HEK293T (cell line): ENCODE results near the gene GP5.

ENCODE experiments used
- CTCF ChIA-PET: fragments of 350-600 bp; formaldehyde crosslinking; extraction: SDS; loops from one replicate; lab custom pipeline; 2021; ENCODE audit warnings: antibody characterized with exemption, inconsistent platforms; lab: Yijun Ruan, JAX
- POLR2A ChIA-PET: fragments of 350-600 bp; formaldehyde crosslinking; extraction: SDS; loops from one replicate; lab custom pipeline; 2020; ENCODE audit warnings: antibody characterized with exemption, inconsistent platforms; lab: Yijun Ruan, JAX
- DNase-seq: peaks from one replicate; pipeline ENCODE4 v3.0.0; 2012; ENCODE audit warnings: mixed read lengths; ENCODE audit errors: extremely low spot score
- ARNT ChIP-seq: fragments of 450-650 bp; IDR thresholded peaks from 2 replicates; pipeline ENCODE4 v1.6.1; 2017; ENCODE audit warnings: mild to moderate bottlenecking
- BHLHE40 ChIP-seq: fragments of 450-650 bp; IDR thresholded peaks from 2 replicates; pipeline ENCODE4 v1.6.1; 2016; ENCODE audit warnings: mild to moderate bottlenecking, moderate library complexity, borderline replicate concordance
- CTBP1 ChIP-seq: fragments of 450-650 bp; IDR thresholded peaks from 2 replicates; pipeline ENCODE4 v1.6.1; 2016; ENCODE audit warnings: borderline replicate concordance
- ELF4 ChIP-seq: fragments of 450-650 bp; IDR thresholded peaks from 2 replicates; pipeline ENCODE4 v1.6.1; 2017; ENCODE audit warnings: antibody characterized with exemption
- FOXA1 ChIP-seq: fragments of 450-650 bp; IDR thresholded peaks from 2 replicates; pipeline ENCODE4 v1.6.1; 2016; ENCODE audit warnings: mild to moderate bottlenecking
- FOXK2 ChIP-seq: fragments of 450-650 bp; IDR thresholded peaks from 2 replicates; pipeline ENCODE4 v1.6.1; 2016; ENCODE audit warnings: mild to moderate bottlenecking
- FOXM1 ChIP-seq: fragments of 450-650 bp; IDR thresholded peaks from 2 replicates; pipeline ENCODE4 v1.6.1; 2017; ENCODE audit warnings: mild to moderate bottlenecking, borderline replicate concordance
- HDGF ChIP-seq: fragments of 450-650 bp; IDR thresholded peaks from 2 replicates; pipeline ENCODE4 v1.6.1; 2017; ENCODE audit warnings: antibody characterized with exemption, borderline replicate concordance
- L3MBTL2 ChIP-seq: fragments of 450-650 bp; conservative IDR thresholded peaks from 2 replicates; pipeline ENCODE4 v1.6.1; 2016; ENCODE audit warnings: mild to moderate bottlenecking
- LEF1 ChIP-seq: fragments of 450-650 bp; IDR thresholded peaks from 2 replicates; pipeline ENCODE4 v1.6.1; 2017; ENCODE audit warnings: mild to moderate bottlenecking, borderline replicate concordance
- NFRKB ChIP-seq: fragments of 450-650 bp; IDR thresholded peaks from 2 replicates; pipeline ENCODE4 v1.6.1; 2016; ENCODE audit warnings: mild to moderate bottlenecking, moderate library complexity
- PKNOX1 ChIP-seq: fragments of 450-650 bp; IDR thresholded peaks from 2 replicates; pipeline ENCODE4 v1.6.1; 2016
- SP1 ChIP-seq: fragments of 450-650 bp; IDR thresholded peaks from 2 replicates; pipeline ENCODE4 v1.6.1; 2017
- SUZ12 ChIP-seq: fragments of 450-650 bp; IDR thresholded peaks from 2 replicates; pipeline ENCODE4 v1.6.1; 2016; ENCODE audit warnings: mild to moderate bottlenecking
- TARDBP ChIP-seq: fragments of 450-650 bp; IDR thresholded peaks from 2 replicates; pipeline ENCODE4 v1.6.1; 2016
- ZNF384 ChIP-seq: fragments of 450-650 bp; IDR thresholded peaks from 2 replicates; pipeline ENCODE4 v1.6.1; 2016

GP5 gene

DNA sequence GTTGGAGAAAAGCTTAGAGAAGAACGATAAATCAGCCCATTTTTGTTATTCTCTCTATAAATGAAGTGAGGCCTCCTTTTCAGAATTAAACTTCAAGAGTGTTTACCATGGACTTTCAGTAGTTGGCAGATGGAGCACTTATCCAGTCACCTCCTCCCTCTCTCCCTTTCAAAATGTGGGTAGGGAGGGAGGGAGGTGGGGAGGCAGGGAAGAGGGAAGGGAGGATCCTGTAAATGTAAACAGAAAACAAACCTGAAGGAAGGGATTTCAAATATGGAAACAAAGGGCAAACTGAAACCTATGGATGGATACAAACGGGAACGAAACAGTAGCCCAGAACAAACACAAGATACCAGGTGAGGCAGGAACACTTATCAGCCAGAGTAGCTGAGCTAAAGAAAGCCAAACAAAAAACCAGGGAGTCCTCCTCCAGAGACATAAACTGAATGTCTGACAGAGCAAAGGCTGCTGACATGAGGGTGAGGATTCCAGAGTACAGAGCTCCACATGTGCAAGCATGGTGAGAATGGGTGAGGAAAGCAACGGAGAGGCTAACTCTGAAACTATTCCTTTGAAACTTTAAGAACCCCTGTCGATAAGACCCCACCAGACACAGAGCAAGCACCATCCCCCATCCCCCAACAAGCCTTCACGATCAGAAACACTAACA lies 41.0 kb upstream of the GP5 start:
- CTCF ChIA-PET, result no interaction called here
- no peak for TF ChIP-seq ELF4
- no peak for TF ChIP-seq FOXM1
- TF ChIP-seq SP1, result no peak
- no peak for DNase-seq
- POLR2A ChIA-PET, result no interaction called here

GRCh38 chr3:194434503-194434902 lies 35.4 kb upstream of the GP5 start:
- TF ChIP-seq HDGF, result no peak
- no peak for TF ChIP-seq FOXA1
- TF ChIP-seq SP1, result no peak
- TF ChIP-seq SUZ12, result no peak
- TF ChIP-seq PKNOX1, result no peak
- TF ChIP-seq FOXM1, result no peak
- no peak for TF ChIP-seq L3MBTL2
- CTCF ChIA-PET, result no interaction called here
- POLR2A ChIA-PET, result no interaction called here
- no peak for DNase-seq

DNA sequence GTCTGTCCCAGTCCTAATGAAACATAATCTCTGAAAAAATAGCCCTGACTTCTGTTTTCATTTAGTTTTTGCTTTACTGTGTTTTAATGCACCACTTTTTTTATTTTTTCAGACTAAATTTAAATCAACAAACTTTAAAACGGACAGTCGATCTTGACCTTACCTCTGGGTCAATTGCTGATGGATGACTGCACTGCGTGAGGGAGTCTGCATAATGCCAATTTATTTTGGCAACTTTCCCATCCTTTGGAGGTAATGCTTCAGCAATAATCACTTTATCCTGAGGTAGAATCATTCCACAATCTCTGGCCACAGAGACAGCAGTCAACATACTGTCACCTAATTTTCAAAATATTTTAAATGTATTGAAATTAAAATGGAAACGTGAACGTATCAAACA lies 32.5 kb upstream of the GP5 start:
- CTCF ChIA-PET, result no interaction called here

GRCh38 chr3:194425399-194425798 lies 26.3 kb upstream of the GP5 start:
- TF ChIP-seq SP1 (no peak), SUZ12 (no peak), ZNF384 (no peak), PKNOX1 (no peak), ARNT (no peak), HDGF (no peak), L3MBTL2 (no peak), FOXA1 (no peak), CTBP1 (no peak), TARDBP (no peak), FOXK2 (no peak), ELF4 (no peak), NFRKB (no peak), LEF1 (no peak), BHLHE40 (no peak), FOXM1 (no peak)
- ChIA-PET CTCF (no interaction called here), POLR2A (no interaction called here)
- no peak for DNase-seq

More for the DNA sequence above, 32.5 kb upstream of the GP5 start:
- no peak for TF ChIP-seq ARNT
- no peak for TF ChIP-seq PKNOX1
- TF ChIP-seq BHLHE40, result no peak
- TF ChIP-seq FOXK2, result no peak
- TF ChIP-seq ELF4, result no peak
- TF ChIP-seq L3MBTL2, result no peak
- TF ChIP-seq LEF1, result no peak
- no peak for TF ChIP-seq NFRKB
- no peak for TF ChIP-seq HDGF
- no peak for TF ChIP-seq SP1
- no peak for TF ChIP-seq SUZ12
- TF ChIP-seq TARDBP, result no peak
- TF ChIP-seq CTBP1, result no peak
- no peak for TF ChIP-seq FOXA1
- TF ChIP-seq ZNF384, result no peak
- no peak for TF ChIP-seq FOXM1
- no peak for DNase-seq
- POLR2A ChIA-PET, result no interaction called here

DNA sequence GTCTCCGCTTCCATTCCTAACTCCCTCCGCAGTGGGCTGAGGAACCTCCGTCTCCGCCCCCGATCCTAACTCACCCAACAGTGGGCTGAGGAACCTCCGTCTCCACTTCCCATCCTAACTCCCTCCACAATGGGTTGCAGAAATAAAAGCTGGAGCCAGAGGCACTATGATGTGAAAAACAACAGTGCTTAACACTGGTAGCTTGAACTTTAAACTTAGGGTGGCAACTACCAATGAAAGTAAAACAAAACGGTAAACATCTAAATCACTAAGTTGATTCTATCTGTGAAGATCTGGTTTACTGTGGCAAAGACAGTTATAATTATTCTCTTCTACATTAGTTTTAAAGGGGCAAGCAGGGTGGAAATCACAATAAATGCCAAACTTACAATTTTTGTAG lies 25.9 kb upstream of the GP5 start:
- no peak for DNase-seq
- TF ChIP-seq HDGF (no peak), BHLHE40 (no peak), FOXK2 (no peak), SUZ12 (no peak), FOXM1 (no peak), PKNOX1 (no peak), FOXA1 (no peak), L3MBTL2 (no peak), ARNT (no peak), SP1 (no peak), ELF4 (no peak), TARDBP (no peak), ZNF384 (no peak), LEF1 (no peak), CTBP1 (no peak)
- ChIA-PET POLR2A (no interaction called here), CTCF (no interaction called here)

DNA sequence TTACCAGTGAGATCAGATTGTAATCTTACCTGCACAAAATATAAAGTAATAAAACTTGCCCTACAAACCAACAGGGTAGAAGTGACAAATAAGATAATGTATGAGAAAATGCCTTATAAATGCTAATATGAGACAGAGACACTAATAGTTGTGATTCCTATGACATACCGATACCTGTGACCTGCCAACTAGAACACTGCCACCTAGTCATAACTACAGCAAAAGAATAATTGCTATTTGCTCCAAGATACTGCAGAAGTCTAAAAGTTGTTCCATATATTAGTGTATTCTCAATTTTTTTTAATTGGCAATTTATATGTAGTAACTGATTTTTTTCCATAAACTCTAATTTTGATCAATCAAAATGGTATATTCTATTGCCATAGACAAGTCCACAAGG lies 25.3 kb upstream of the GP5 start:
- POLR2A ChIA-PET, result no interaction called here
- no peak for DNase-seq
- CTCF ChIA-PET, result no interaction called here
- TF ChIP-seq SP1 (no peak), HDGF (no peak), PKNOX1 (no peak), TARDBP (no peak), FOXM1 (no peak), ZNF384 (no peak), BHLHE40 (no peak), FOXA1 (no peak), FOXK2 (no peak), ARNT (no peak), LEF1 (no peak), NFRKB (no peak), CTBP1 (no peak)
